Activated naive CD4-positive, alpha-beta T cell treated with anti-CD3 and anti-CD28 coated beads, Interleukin-2, amount 50 U/mL, for 72 hours (primary cell): ENCODE data around the gene SLC35D1. TPM values are rescaled to one million over a fixed set of nuclear protein-coding genes. Genes with fewer than 3 reads are reported as not detected.
"Not testable (repeated sequence)": the region's sequence is repeated elsewhere in the genome, so short reads cannot be mapped to it uniquely, and the experiment has no call there.

Experiments used
- ATAC-seq, 2 donors: fragments of 150-1000 bp; cut with Tn5 transposase; 2 replicates each; pipeline ENCODE4 v1.10.0; 2021; ENCODE audit warnings: mild to moderate bottlenecking in 2 of 2, moderate library complexity in 2 of 2
- DNase-seq, 2 donors: peaks; one replicate each; pipeline ENCODE4 v3.0.0; 2021 to 2022; ENCODE audit warnings: low spot score in 2 of 2
- H3K27ac Mint-ChIP-seq, 2 donors: one replicate each; pipeline ENCODE4 v1.8.0; 2022; ENCODE audit warnings: mild to moderate bottlenecking in 2 of 2, mixed read lengths in 2 of 2
- H3K36me3 Mint-ChIP-seq, 2 donors: one replicate each; pipeline ENCODE4 v1.8.0; 2022; ENCODE audit warnings: mixed read lengths in 2 of 2
- H3K9me3 Mint-ChIP-seq, 2 donors: one replicate each; pipeline ENCODE4 v1.8.0; 2022; ENCODE audit warnings: mixed read lengths in 2 of 2
- total RNA-seq, 2 donors: library from RNA; stranded (reverse); gene quantifications; one replicate each; pipeline ENCODE4 v1.2.3, GENCODE V29; 2022

The SLC35D1 gene
- total RNA-seq, 2 donors from 2014 or later, result 11.7 to 12.5 TPM

DNA sequence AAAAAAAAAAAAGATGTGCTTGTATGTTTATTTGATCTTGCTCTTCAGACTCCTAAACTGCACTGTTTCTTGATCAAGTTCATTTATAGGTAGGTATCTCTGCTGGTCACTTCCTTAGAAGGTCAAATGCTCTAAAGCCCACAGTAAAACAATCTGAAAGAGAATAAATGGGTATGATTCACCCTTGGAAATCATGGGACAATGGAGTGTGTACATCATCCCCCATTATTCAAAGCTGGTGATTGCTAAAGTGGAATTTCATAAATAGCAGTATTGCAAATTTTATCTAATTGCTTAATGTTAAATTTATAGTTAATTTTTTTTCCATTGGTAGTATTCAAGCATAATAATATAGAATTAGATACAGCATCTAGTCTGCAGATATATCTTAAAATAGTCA lies 75.7 kb downstream of the SLC35D1 start:
- DNase-seq (no peak), ATAC-seq (no peak)
- Mint-ChIP-seq H3K9me3 (no peaks in the 10 kb centered on the region), H3K27ac (peak overlapping the region in 1 of 2 donors; percentile 57), H3K36me3 (peaks cover 0 to 31% of the 10 kb centered on the region in 2 donors)

DNA sequence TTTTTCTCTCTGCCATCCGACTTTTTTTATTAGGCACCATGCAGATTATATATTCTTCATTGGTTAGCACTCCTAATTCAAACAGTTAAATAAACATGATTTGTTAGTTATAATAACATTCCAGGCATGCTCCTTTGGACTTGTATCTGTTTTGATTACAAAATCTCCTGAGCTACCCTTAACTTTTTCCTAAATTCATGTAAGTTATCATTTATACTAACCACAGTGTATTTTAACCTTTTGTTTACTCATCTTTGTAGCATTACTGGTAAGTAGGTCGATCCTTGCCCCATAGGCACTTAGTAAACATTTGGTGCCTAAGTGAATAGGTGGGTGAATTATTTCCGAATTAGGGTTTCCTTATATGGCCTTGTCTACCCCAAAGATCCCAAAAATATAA lies 85.4 kb downstream of the SLC35D1 start:
- ATAC-seq (no peak), DNase-seq (no peak)
- peaks cover 25 to 51% of the 10 kb centered on the region in 2 donors for H3K36me3 Mint-ChIP-seq
- no peak overlapping the region for H3K27ac Mint-ChIP-seq
- peaks cover 0 to 6% of the 10 kb centered on the region in 2 donors for H3K9me3 Mint-ChIP-seq

- H3K9me3 Mint-ChIP-seq, DNase-seq, ATAC-seq: not testable (repeated sequence)
- Mint-ChIP-seq H3K27ac (peak overlapping the region in 1 of 2 donors; percentile 10), H3K36me3 (peaks cover 35 to 58% of the 10 kb centered on the region in 2 donors)
Measured at GRCh38 chr1:66966188-66966873, 87.6 kb downstream of the SLC35D1 start.

DNA sequence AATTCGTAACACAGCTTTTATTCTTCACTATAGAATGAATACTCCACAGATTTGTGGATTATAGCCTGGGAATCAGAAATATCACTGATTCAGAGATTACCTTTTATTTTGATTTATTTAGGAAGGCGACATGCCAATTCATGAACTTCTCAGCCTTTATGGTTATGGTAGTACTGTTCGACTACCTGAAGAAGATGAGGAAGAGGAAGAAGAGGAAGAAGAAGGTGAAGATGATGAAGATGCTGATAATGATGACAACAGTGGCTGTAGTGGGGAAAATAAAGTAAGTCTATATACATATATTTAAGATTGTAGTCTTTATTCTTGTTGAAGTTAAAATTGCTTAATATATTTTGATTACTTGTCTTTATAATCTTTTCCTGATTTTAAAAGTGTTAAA lies 96.0 kb downstream of the SLC35D1 start:
- no peak overlapping the region for H3K27ac Mint-ChIP-seq
- DNase-seq (no peak), ATAC-seq (no peak)
- H3K36me3 Mint-ChIP-seq, result peaks cover 10 to 54% of the 10 kb centered on the region in 2 donors
- no peaks in the 10 kb centered on the region for H3K9me3 Mint-ChIP-seq

- no peak for DNase-seq
- peak overlapping the region; percentile 53 to 61 for H3K27ac Mint-ChIP-seq
- H3K36me3 Mint-ChIP-seq, result peaks cover 0 to 33% of the 10 kb centered on the region in 2 donors
- ATAC-seq, result peak in 1 of 2 donors; percentile 83
- no peaks in the 10 kb centered on the region for H3K9me3 Mint-ChIP-seq
Measured at GRCh38 chr1:66954208-66954607, 99.7 kb downstream of the SLC35D1 start.

DNA sequence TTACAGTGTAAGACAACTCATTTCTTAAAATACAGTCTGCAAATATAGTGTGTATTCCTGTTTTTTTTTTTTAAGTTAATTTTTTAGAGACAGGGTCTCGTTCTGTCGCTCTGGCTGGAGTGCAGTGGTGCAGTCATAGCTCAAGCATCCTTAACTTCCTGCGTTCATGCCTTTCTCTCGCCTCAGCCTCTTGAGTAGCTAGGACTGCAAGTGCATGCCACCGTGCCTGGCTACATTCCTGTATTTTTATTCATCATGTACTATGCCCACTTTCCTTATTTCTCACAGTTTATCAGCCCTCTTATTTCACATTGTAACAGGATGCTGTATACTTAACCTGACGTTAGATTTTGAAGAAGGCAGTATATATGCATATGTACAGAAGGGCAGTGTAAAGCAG lies 102.4 kb downstream of the SLC35D1 start:
- Mint-ChIP-seq H3K27ac (peak overlapping the region in 1 of 2 donors; percentile 60), H3K9me3 (no peaks in the 10 kb centered on the region), H3K36me3 (peaks cover 5 to 33% of the 10 kb centered on the region in 2 donors)
- no peak for DNase-seq
- no peak for ATAC-seq

Other genes with a start within 250 kb of the SLC35D1 start
- gene DNAI4, start 129.3 kb downstream of the SLC35D1 start, total RNA-seq, result 1 to 10 TPM; 1.7 to 3.0 TPM
- gene MIER1, start 129.2 kb downstream of the SLC35D1 start, total RNA-seq, result 10 to 100 TPM; 51.1 to 56.5 TPM
- under 1 TPM in 1 of 2 donors, not detected in 1; 0.41 TPM for gene C1orf141, start 80.8 kb upstream of the SLC35D1 start, total RNA-seq
- gene IL23R, start 112.3 kb upstream of the SLC35D1 start, total RNA-seq, result 10 to 100 TPM in 1 of 2 donors, under 1 TPM in 1; 0.87 to 15.6 TPM